ENCODE results near the gene FAAH.

FAAH gene

DNA sequence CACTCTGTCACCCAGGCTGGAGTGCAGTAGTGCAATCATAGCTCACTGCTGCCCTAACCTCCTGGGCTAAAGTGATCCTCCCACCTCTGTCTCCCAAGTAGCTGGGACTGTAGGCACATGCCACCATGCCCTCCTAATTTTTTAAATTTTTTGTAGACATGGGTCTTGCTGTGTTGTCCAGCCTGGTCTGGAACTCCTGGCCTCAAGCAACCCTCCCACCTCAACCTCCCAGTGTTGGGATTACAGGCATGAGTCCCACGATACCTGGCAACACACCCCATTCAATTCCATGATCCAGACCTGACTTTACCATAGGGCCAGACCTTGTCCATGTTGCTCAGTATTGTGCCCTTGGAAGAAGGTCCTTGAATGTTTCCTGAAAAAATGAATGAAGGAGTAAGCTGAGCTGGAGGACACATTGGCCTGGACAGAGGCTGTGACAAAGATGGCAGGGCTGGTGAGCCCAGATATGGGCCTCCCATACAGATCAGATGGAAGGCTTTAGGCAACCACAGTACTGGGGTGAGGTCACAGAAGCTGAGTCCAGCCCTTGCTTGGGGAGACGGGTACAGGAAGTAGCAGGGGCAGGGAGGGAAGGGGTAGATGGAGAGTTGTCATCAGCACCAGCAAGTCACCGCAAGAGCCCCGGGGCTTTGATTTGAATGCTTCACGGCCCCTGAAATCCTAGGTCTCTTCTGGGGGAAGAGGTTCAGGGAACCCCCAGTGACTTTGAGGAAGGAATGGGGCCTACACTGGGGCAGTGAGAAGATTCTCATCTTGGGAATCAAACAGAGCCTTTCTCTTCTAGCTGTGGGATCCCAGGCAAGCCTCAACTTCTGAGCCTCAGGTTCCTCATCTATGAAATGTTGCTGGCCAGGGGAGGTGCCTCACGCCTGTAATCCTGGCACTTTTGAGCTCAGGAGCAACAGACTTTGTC lies 55.4 kb downstream of the FAAH start:
- DNase-seq (ENCODE audit: low spot score): no peak

- no peak for DNase-seq (ENCODE audit: low spot score)
These were observed 56.0 kb downstream of the FAAH start for GRCh38 chr1:46450160-46450517.

- DNase-seq (ENCODE audit: low spot score): no peak
These were observed 58.1 kb downstream of the FAAH start for GRCh38 chr1:46451948-46452930.

- DNase-seq (ENCODE audit: low spot score): no peak
These were observed 58.8 kb downstream of the FAAH start for GRCh38 chr1:46452931-46453325.

DNA sequence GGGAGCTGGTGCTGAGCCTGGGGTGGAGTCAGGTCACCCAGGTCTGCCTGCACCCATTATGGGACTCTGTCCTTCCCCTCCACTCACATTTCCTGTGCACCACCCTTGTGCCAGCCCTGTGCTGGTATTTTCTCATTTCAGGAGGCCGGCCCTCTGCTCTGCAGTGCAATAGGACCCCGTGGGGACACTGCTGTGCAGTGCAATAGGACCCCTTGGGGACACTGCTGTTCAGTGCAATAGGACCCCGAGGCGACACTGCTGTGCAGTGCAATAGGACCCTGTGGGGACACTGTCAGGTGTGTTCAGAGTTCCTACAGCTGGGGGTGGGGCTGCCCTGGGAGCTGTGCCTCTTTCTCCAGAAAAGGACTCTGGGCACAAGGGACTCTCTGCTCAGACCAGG lies 59.3 kb downstream of the FAAH start:
- no peak for DNase-seq (ENCODE audit: low spot score)

DNA sequence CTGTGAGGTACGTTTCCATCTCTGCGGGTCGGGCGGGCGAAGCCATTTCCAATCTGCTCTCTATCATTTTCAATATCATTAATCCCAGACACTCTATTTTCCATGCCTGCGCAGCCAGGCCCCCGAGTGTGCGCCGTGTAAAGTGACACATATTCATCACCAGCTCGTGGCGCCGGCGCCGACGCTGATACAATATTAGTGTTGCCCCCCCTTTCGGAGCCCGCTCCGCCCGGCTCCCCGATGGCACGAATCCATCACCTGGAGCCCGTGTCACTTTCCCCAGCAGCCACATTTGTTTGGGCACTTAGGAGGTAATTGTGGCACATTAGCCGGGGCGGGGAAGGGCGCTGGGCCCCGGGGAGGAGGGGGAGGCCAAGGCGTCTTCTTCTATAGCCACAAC lies 61.8 kb downstream of the FAAH start:
- DNase-seq (ENCODE audit: low spot score): no peak

- no peak for DNase-seq (ENCODE audit: low spot score)
These were observed 62.4 kb downstream of the FAAH start for GRCh38 chr1:46456411-46456963.

GRCh38 chr1:46457178-46457577 lies 63.1 kb downstream of the FAAH start:
- DNase-seq (ENCODE audit: low spot score): no peak

DNA sequence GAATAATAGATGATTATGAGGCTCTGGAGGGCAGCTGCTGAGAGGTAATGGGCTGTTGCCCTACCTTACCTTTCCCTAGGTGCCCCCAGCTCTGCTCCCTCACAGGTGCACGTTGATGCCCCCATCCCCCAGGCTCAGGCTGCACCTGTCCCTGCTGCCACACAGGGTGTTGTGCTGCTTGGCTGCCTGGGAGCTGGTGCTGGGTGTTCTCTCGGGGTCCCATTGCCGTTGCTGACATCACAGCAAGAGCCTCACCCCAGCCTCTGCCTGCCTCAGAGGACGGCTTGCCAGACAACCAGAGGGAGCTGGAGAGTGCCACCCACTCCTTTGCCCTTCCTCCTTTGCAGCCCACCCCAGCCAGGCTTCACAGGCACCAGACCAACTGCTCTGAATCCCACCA lies 64.1 kb downstream of the FAAH start:
- DNase-seq (ENCODE audit: low spot score): no peak

- no peak for DNase-seq (ENCODE audit: low spot score)
These were observed 64.7 kb downstream of the FAAH start for GRCh38 chr1:46458846-46459245.

- DNase-seq (ENCODE audit: low spot score): no peak
These were observed 65.2 kb downstream of the FAAH start for GRCh38 chr1:46459315-46459714.

DNA sequence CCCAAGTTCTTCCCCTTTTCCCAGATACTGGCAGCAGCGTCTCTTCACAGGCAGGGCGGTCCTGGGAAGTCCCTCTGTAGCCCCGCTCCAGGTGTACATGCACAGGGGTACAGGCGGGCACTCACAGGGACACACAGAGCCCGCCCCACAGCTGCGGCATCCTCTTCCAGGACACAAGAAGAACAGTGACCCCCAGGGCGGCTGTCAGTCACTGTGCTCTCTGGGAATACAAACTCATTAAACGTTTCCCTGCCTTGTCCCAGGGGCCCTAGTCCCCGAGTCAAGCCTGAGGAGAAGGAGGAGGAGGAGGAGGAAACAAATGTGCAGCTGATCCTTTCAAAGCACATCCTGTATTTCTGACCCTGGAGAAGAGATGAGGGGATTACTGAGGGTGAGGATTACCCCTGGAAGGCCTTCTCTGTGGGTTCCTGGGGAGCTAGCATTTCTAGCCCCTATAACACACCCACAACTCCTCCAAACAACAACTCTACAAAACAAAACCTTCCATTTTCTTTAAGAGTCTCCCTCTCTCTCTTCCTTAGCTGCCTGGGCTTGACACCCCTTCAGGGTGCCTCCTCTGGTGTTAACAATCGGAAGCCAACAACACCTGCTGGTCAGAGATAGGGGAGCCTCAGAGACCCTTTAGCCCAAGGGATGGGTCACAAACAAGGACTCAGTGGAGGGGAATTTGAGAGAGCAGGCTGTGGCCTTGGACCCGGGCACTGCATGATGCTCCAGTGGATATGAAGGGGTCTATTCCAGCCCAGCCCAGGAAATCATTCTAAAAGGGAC lies 67.1 kb downstream of the FAAH start:
- no peak for DNase-seq (ENCODE audit: low spot score)

DNA sequence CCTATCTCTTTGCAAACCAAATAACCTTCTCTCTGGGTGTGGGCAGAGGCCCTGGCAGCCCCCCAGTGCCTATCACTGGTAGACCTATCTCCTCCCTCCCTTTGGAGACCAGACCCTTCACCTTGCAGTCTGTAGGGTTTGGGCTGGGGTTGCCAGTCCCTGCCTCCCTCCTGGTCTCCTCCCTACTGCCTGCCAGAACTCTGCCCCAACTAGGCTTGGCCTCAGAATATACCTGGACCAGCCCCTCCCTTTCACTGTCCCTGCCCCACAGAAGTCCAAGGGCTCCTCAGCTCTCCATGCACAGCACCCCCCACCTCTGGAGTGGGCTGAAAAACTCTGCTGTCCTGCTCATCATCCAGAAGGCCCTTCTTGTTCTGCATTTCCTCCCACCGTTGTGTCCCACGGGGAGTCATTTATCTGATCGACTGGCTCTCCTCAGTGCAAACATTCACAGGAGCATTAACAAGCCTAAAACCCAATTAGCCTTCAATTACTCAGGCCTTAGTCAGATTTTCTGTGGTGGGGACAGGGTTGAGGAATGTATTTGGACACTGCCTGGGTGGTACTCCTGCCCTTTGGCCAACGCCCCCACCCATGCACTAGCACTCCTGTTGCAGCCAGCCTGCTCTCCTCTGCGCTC lies 67.8 kb downstream of the FAAH start:
- peak; percentile 37 for DNase-seq (ENCODE audit: low spot score)
